Fibroblast of skin of right biceps (primary cell): ENCODE results near the gene METTL25B.
A peak's percentile ranks its signal among the peaks of the same experiment; 100 is the strongest.

Source experiments
- DNase-seq: peaks from one replicate; pipeline ENCODE4 v3.0.0-alpha.2; 2013

The METTL25B gene

GRCh38 chr1:156728599-156729462 lies 562 bp downstream of the METTL25B start, which contains the start of gene ISG20L2:
ISG20L2 (minus strand) TSS chr1:156728766; CDS start chr1:156727652, 1,114 bp downstream.
- peak; percentile 98 for DNase-seq

DNA sequence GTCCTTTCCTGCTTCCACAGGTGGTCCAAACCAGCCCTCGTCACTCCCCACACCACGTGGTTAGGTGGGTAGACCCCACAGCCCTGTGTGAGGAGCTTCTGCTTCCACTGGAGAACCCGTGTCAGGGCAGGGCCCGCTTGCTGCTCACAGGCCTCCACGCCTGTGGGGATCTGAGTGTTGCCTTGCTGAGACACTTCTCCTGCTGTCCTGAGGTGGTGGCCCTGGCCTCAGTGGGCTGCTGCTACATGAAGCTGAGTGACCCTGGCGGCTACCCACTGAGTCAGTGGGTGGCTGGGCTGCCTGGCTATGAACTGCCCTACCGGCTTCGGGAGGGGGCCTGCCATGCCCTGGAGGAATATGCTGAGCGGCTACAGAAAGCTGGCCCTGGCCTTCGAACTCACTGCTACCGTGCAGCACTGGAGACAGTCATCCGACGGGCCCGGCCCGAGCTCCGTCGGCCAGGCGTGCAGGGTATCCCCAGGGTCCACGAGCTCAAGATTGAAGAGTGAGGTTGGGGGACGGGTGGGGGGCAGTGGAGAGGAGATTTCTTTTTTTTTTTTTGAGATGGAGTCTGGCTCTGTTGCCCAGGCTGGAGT lies 5.8 kb downstream of the METTL25B start:
- no peak for DNase-seq

GRCh38 chr1:156738407-156738806 lies 10.1 kb downstream of the METTL25B start:
- DNase-seq: no peak

DNA sequence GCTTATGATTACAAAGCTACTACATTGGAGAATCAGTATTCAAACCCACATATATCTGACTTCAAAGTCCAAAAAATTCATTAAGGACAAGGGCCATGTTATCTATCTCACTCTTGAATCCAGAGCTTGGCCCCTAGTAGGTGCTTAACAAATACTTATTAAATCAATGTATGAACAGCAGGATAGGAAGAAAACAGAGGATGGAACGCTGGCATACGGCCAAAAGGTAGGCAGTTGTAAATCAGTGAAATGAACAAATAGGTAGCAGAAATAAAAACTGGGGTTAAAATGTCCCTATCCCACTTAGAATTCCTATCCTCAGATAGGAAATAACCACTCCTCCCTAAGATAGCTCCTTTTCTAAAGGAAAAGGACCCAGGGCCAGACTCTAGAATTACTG lies 10.6 kb downstream of the METTL25B start:
- DNase-seq: no peak

- no peak for DNase-seq
These were observed 12.0 kb downstream of the METTL25B start for GRCh38 chr1:156740237-156740740.

DNA sequence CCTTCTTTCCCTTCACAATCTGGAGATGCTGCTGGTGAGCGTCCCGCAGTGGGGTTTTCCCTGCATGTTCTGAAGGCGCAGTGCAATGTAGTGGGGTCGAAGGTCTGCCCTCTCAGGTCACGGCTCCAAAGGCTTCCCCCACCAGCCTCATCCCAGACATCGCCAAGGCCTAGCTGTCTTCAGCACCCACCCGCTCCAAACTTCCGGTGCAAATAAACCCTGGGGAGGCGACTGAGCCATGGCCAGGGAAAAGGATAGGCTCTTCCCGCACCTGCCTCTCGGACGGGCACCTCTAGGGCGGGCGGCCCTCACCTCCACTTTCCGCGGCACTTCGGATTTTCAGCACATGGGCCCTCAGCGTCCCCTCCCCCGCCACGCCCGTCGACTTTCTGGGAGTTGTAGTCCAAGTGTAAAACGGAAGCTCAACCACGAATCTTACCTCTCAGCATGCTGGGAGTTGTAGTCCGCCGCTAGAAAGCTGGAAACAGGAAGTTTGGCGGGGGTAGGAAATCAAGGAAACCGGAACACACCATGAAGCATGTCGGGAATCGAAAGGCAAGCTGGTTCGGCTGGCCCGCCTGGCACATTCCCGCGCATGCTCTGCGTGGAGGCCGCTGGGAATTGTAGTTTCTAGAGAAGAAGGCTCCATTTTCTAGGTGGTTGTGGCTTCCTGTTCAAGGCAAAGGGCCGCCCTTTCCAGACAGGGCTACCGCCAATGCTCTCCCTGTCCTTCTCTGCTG lies 12.6 kb downstream of the METTL25B start, which contains the start of gene MRPL24:
Gene MRPL24 (minus strand): TSS at position 348 of the 740 bp plus-strand sequence. CDS start 2,384 bp downstream, outside the sequence.
- DNase-seq: peak; percentile 100

- DNase-seq: no peak
These were observed 13.3 kb downstream of the METTL25B start for GRCh38 chr1:156741481-156741983.

GRCh38 chr1:156742017-156742416 lies 13.7 kb downstream of the METTL25B start:
- DNase-seq: no peak

DNA sequence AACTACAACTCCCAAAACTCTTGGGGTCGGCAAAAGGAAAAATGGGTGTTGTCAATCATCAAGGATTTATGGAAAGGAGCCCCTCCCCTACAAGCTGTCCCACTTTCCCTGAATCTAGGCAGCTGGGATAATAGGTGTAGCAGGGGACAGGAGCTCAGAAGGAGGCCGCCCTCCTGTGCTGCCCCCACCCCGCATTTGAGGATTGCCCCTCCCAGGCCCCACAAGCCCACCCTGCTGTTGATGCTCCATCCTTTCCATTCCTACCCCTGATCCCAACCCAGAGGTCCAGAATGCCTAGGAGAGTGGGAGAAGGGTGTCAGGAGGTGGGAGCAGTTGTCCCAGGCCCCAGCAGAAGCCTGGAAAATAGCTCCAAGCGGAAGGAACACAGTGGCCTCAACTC lies 14.5 kb downstream of the METTL25B start:
- no peak for DNase-seq

GRCh38 chr1:156743367-156744302 lies 15.4 kb downstream of the METTL25B start:
- no peak for DNase-seq

DNA sequence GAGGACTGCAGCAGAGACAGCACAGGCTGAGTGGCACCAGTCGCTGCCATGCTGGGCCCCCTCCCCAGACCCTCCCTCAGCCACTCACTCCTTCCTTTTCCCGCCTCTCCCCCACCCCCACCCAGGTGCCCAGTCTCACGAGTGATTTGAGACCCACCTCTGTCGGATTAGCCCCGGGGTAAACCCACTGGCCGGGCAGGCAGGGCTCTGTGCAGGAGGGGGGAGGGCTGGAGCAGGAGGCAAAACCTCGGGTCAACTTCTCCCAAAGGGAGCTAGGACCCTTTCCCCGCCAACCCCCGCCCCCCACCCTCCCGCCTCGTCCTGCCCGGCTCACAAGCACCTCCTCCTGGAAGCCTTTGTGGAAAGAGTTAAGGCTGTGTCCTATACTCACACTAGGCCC lies 16.1 kb downstream of the METTL25B start:
- no peak for DNase-seq

GRCh38 chr1:156744786-156745419 lies 16.6 kb downstream of the METTL25B start:
- no peak for DNase-seq

GRCh38 chr1:156745881-156746280 lies 17.6 kb downstream of the METTL25B start:
- no peak for DNase-seq

- DNase-seq: no peak
These were observed 18.1 kb downstream of the METTL25B start for GRCh38 chr1:156746406-156746727.

GRCh38 chr1:156746728-156747631 lies 18.7 kb downstream of the METTL25B start:
- peak; percentile 97 for DNase-seq

DNA sequence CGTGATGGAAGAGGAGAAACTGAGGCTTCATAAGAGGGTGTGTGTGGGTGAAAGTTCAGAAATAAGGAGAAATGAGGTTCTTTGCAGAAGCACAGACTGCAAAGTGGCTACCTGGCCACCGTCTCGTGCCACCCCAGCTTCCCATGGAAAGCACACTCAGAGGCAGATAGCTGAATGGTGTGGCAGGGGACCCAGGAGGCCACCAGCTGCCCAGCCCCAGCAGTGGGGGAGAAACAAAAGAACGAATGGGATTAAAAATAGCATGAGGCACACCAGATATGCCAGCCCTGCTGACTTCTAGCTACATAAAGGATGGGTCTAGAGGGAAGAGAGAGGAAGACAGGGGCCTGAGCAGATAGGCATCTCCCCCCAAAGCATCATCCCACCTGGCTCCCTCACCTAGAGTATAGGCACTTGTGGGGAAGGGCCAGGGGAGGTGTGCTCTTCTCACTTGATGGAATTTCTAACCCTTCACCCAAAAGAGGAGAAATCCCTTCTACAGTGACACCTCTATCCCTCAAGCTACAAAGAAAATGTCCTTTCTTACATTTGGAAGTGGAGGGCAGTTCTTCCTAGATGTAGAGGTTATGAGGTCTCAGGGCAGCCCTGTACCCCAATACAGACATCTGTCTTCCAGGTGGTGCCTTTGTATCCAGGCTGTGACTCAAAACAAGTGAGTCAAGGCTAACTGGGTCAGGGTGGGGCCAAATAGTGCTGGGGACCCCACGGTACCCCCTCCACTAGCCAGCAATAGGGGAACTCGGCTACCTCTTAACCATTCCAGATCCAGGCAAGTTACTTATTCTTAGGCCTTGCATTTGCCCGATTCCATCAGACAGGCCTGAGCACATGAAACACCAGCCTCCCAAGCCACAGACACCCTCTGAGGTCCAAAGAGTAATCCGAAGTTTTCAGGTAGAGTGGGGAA lies 19.7 kb downstream of the METTL25B start:
- peak; percentile 33 for DNase-seq

DNA sequence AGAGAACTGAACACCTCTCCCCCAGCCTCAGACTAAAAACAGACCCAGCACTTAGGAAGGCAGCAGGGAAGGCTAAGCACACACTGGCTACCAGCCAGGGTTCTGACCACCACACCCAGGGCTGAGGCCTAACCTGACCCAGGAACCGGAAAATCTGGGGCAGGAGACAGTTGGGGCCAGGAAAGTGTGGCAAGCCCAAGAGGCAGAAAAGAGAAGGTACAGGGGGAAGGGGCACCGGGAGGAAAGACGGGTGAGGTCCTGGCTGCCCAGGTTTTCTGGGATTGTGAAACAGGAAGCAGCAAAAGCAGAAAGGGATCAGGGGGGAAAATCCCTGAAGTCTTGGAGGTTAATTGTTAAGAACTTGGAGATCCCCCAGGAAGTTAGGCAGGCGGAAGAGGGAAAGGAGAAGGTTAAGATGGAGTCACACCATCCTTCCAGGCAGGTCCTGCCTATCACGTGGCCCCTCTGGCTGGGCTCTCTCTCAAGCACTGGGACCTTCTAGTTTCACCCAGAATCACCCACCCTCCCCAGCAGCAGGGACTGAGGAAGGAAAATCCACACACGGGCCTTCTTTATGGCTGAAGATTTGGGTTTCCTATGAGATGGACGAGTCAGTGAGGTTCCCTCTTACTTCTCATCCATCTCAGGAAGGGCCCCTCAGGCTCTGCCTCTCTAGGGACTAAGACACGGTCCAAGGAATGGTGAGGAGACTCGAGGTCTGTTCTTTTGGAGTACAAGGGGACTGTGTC lies 20.6 kb downstream of the METTL25B start:
- peak; percentile 64 for DNase-seq

DNA sequence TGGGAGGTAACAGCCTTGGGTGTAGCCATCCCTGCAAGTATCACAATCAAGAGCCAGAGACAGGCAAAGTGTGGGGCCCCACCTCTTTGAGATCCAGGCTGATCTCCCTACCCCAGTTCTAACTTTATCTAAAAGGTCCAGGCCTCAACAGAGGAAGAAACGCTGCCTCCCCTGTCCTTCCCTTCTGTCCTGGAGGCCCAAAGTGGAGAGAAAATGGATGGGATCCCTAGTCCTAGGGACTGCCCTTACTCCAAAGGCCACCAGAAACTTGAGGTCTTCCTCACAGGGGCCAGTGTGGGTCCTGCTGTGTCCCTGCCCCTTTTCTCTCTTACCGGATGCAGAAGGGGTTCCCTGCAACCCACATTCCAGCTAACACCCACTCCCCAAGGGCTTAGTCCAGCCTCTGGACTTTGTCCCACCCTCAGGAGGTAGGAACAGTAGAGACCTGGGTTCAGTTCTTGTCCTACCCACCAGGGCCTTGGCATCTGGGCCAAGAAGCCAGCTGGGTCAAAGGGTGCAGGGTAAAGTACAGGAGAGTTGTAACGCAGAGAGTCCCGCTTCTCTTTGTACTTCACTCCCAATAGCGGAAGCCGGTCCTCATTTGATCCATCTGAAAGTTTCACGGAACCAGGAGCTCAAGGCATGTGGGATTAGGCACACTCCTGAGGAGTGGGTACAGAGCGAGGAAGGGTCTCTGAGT lies 21.3 kb downstream of the METTL25B start:
- DNase-seq: no peak
